ENCODE results near the gene SHISA8. TPM values are rescaled to one million over a fixed set of nuclear protein-coding genes. Genes with fewer than 3 reads are reported as not detected.

Gene SHISA8
- total and polyA plus RNA-seq, 2 of the 13 experiments (the other 11 are each of a cell fraction or from before 2014, with no cell fraction given): not detected

DNA sequence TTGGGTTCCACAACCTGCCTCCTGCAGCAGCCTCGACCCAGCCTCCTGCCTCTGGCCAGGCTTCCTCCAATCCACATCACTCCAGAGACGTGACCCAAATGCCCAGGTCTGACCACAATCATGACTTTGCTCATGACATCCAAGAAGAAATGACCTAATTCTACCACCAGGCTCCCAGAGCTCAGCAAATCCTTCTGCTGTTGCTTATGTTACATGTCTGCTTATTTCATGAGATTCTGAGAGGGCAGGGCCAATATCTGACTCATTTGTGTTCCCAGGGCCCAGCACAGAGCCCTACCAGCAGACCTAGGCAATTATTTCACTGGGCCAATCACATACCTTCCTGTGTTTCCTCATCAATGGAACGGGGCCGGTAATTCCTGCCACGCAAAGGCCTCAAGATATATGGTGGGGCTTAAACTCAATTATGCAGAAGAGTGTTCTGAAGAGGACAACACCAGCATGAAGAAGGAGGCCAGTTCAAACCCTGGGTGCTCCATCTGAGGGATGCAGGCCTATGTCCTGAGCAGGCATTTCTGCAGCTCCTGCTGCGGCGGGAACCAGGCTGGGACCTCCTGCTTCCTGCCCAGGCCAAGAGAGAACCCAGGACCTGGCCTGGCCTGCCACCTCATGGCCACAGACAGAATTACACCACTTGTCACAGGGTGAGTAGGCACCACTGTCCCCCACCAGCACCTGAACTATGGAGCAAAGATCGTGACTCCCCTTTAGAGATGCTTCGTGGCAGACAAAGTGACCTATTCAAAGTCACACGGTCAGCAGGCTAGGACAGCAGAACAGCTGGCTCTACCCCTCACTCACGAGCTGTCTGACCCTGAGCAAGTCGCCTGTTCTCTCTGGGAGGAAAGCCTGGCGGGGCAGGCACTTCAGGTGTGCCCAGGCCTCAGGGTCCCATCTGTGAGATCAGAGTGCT lies 26.2 kb upstream of the SHISA8 start (continued):
- TF ChIP-seq, protein P1, sequence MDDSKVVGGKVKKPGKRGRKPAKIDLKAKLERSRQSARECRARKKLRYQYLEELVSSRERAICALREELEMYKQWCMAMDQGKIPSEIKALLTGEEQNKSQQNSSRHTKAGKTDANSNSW (CRISPR knock-in tag; IDR thresholded peaks at IDR 0.05; ENCODE audit: borderline replicate concordance): no peak
- TF ChIP-seq, protein P2, sequence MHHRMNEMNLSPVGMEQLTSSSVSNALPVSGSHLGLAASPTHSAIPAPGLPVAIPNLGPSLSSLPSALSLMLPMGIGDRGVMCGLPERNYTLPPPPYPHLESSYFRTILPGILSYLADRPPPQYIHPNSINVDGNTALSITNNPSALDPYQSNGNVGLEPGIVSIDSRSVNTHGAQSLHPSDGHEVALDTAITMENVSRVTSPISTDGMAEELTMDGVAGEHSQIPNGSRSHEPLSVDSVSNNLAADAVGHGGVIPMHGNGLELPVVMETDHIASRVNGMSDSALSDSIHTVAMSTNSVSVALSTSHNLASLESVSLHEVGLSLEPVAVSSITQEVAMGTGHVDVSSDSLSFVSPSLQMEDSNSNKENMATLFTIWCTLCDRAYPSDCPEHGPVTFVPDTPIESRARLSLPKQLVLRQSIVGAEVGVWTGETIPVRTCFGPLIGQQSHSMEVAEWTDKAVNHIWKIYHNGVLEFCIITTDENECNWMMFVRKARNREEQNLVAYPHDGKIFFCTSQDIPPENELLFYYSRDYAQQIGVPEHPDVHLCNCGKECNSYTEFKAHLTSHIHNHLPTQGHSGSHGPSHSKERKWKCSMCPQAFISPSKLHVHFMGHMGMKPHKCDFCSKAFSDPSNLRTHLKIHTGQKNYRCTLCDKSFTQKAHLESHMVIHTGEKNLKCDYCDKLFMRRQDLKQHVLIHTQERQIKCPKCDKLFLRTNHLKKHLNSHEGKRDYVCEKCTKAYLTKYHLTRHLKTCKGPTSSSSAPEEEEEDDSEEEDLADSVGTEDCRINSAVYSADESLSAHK (CRISPR knock-in tag; IDR thresholded peaks at IDR 0.05; ENCODE audit: borderline replicate concordance): no peak
- TF ChIP-seq REST (IDR thresholded peaks at IDR 0.05; ENCODE audit: borderline replicate concordance in 1 of 2, low read depth in 1 of 2, low read length in 2 of 2) (no peak), ZNF235 (CRISPR knock-in tag; IDR thresholded peaks at IDR 0.05; ENCODE audit: borderline replicate concordance) (no peak), GATAD1 (CRISPR knock-in tag; IDR thresholded peaks at IDR 0.05) (peak; percentile 50; the same call in 1 of the 2 replicates), SMC3 (IDR thresholded peaks at IDR 0.05; ENCODE audit: low read length) (peak; percentile 66), JDP2 (CRISPR knock-in tag; IDR thresholded peaks at IDR 0.05; ENCODE audit: borderline replicate concordance) (no peak), ZNF841 (CRISPR knock-in tag; IDR thresholded peaks at IDR 0.05; ENCODE audit: borderline replicate concordance) (no peak), RXRA (CRISPR knock-in tag; IDR thresholded peaks at IDR 0.05) (0 out of 2 replicates have a peak, but pooled peaks have one; percentile 17), RXRB (CRISPR knock-in tag; IDR thresholded peaks at IDR 0.05; ENCODE audit: borderline replicate concordance) (0 out of 2 replicates have a peak, but pooled peaks have one; percentile 32), ZNF512 (CRISPR knock-in tag; IDR thresholded peaks at IDR 0.05) (peak; percentile 98), ERF (CRISPR knock-in tag; IDR thresholded peaks at IDR 0.05) (0 out of 2 replicates have a peak, but pooled peaks have one; percentile 32)
- TF ChIP-seq, protein P3, sequence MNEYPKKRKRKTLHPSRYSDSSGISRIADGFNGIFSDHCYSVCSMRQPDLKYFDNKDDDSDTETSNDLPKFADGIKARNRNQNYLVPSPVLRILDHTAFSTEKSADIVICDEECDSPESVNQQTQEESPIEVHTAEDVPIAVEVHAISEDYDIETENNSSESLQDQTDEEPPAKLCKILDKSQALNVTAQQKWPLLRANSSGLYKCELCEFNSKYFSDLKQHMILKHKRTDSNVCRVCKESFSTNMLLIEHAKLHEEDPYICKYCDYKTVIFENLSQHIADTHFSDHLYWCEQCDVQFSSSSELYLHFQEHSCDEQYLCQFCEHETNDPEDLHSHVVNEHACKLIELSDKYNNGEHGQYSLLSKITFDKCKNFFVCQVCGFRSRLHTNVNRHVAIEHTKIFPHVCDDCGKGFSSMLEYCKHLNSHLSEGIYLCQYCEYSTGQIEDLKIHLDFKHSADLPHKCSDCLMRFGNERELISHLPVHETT (CRISPR knock-in tag; conservative IDR thresholded peaks at IDR 0.05): no peak
- TF ChIP-seq, protein P4, sequence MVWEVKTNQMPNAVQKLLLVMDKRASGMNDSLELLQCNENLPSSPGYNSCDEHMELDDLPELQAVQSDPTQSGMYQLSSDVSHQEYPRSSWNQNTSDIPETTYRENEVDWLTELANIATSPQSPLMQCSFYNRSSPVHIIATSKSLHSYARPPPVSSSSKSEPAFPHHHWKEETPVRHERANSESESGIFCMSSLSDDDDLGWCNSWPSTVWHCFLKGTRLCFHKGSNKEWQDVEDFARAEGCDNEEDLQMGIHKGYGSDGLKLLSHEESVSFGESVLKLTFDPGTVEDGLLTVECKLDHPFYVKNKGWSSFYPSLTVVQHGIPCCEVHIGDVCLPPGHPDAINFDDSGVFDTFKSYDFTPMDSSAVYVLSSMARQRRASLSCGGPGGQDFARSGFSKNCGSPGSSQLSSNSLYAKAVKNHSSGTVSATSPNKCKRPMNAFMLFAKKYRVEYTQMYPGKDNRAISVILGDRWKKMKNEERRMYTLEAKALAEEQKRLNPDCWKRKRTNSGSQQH (CRISPR knock-in tag; IDR thresholded peaks at IDR 0.05; ENCODE audit: low read depth): no peak

Data from HepG2 (cell line).